Measurements from ENCODE around the gene AOAH.

The AOAH gene

DNA sequence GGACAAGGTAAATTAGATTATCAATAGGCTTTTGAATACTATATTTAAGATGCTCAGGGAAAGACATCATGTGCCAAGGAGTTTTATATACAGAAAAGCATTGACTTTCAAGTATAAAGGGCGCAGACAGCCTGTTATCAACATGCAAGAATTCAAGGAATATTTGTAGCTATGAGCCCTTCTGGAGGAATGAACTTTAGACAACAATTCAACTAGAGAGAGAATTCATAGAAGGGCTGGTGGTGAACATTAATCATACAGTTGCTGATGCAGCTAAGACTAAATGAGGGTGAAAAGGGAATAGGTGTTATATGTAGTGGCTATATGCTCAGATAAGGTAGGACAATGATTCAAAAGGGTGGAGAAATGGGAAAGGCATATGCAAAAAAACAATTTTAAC lies 41.2 kb downstream of the AOAH start:
- ATAC-seq: no peak
- TF ChIP-seq ZNF8 (CRISPR knock-in tag; IDR thresholded peaks at IDR 0.05) (no peak), ZNF70 (CRISPR knock-in tag; IDR thresholded peaks at IDR 0.05) (no peak), TOX (CRISPR knock-in tag; IDR thresholded peaks at IDR 0.05; ENCODE audit: borderline replicate concordance) (no peak), OSR1 (CRISPR knock-in tag; IDR thresholded peaks at IDR 0.05) (no peak), ZNF565 (CRISPR knock-in tag; conservative IDR thresholded peaks at IDR 0.05; ENCODE audit: low read depth) (no peak), CSDC2 (CRISPR knock-in tag; IDR thresholded peaks at IDR 0.05) (no peak), RARB (CRISPR knock-in tag; IDR thresholded peaks at IDR 0.05) (no peak), GLIS3 (CRISPR knock-in tag; IDR thresholded peaks at IDR 0.05) (no peak), PPARA (CRISPR knock-in tag; IDR thresholded peaks at IDR 0.05; ENCODE audit: borderline replicate concordance) (no peak), ISL1 (CRISPR knock-in tag; IDR thresholded peaks at IDR 0.05) (no peak), ZFP30 (CRISPR knock-in tag; IDR thresholded peaks at IDR 0.05) (no peak)
- TF ChIP-seq, protein P1, sequence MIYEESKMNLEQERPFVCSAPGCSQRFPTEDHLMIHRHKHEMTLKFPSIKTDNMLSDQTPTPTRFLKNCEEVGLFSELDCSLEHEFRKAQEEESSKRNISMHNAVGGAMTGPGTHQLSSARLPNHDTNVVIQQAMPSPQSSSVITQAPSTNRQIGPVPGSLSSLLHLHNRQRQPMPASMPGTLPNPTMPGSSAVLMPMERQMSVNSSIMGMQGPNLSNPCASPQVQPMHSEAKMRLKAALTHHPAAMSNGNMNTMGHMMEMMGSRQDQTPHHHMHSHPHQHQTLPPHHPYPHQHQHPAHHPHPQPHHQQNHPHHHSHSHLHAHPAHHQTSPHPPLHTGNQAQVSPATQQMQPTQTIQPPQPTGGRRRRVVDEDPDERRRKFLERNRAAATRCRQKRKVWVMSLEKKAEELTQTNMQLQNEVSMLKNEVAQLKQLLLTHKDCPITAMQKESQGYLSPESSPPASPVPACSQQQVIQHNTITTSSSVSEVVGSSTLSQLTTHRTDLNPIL (CRISPR knock-in tag; IDR thresholded peaks at IDR 0.05; ENCODE audit: low read depth): no peak
- TF ChIP-seq, protein P2, sequence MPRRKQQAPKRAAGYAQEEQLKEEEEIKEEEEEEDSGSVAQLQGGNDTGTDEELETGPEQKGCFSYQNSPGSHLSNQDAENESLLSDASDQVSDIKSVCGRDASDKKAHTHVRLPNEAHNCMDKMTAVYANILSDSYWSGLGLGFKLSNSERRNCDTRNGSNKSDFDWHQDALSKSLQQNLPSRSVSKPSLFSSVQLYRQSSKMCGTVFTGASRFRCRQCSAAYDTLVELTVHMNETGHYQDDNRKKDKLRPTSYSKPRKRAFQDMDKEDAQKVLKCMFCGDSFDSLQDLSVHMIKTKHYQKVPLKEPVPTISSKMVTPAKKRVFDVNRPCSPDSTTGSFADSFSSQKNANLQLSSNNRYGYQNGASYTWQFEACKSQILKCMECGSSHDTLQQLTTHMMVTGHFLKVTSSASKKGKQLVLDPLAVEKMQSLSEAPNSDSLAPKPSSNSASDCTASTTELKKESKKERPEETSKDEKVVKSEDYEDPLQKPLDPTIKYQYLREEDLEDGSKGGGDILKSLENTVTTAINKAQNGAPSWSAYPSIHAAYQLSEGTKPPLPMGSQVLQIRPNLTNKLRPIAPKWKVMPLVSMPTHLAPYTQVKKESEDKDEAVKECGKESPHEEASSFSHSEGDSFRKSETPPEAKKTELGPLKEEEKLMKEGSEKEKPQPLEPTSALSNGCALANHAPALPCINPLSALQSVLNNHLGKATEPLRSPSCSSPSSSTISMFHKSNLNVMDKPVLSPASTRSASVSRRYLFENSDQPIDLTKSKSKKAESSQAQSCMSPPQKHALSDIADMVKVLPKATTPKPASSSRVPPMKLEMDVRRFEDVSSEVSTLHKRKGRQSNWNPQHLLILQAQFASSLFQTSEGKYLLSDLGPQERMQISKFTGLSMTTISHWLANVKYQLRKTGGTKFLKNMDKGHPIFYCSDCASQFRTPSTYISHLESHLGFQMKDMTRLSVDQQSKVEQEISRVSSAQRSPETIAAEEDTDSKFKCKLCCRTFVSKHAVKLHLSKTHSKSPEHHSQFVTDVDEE (CRISPR knock-in tag; IDR thresholded peaks at IDR 0.05): no peak
- TF ChIP-seq, protein P3, sequence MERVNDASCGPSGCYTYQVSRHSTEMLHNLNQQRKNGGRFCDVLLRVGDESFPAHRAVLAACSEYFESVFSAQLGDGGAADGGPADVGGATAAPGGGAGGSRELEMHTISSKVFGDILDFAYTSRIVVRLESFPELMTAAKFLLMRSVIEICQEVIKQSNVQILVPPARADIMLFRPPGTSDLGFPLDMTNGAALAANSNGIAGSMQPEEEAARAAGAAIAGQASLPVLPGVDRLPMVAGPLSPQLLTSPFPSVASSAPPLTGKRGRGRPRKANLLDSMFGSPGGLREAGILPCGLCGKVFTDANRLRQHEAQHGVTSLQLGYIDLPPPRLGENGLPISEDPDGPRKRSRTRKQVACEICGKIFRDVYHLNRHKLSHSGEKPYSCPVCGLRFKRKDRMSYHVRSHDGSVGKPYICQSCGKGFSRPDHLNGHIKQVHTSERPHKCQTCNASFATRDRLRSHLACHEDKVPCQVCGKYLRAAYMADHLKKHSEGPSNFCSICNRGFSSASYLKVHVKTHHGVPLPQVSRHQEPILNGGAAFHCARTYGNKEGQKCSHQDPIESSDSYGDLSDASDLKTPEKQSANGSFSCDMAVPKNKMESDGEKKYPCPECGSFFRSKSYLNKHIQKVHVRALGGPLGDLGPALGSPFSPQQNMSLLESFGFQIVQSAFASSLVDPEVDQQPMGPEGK (CRISPR knock-in tag; IDR thresholded peaks at IDR 0.05; ENCODE audit: borderline replicate concordance): no peak
- TF ChIP-seq, protein P4, sequence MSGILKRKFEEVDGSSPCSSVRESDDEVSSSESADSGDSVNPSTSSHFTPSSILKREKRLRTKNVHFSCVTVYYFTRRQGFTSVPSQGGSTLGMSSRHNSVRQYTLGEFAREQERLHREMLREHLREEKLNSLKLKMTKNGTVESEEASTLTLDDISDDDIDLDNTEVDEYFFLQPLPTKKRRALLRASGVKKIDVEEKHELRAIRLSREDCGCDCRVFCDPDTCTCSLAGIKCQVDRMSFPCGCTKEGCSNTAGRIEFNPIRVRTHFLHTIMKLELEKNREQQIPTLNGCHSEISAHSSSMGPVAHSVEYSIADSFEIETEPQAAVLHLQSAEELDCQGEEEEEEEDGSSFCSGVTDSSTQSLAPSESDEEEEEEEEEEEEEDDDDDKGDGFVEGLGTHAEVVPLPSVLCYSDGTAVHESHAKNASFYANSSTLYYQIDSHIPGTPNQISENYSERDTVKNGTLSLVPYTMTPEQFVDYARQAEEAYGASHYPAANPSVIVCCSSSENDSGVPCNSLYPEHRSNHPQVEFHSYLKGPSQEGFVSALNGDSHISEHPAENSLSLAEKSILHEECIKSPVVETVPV (CRISPR knock-in tag; IDR thresholded peaks at IDR 0.05): no peak
- TF ChIP-seq, protein P5, sequence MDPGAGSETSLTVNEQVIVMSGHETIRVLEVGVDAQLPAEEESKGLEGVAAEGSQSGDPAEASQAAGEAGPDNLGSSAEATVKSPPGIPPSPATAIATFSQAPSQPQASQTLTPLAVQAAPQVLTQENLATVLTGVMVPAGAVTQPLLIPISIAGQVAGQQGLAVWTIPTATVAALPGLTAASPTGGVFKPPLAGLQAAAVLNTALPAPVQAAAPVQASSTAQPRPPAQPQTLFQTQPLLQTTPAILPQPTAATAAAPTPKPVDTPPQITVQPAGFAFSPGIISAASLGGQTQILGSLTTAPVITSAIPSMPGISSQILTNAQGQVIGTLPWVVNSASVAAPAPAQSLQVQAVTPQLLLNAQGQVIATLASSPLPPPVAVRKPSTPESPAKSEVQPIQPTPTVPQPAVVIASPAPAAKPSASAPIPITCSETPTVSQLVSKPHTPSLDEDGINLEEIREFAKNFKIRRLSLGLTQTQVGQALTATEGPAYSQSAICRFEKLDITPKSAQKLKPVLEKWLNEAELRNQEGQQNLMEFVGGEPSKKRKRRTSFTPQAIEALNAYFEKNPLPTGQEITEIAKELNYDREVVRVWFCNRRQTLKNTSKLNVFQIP (CRISPR knock-in tag; IDR thresholded peaks at IDR 0.05; ENCODE audit: borderline replicate concordance, low read depth): no peak

DNA sequence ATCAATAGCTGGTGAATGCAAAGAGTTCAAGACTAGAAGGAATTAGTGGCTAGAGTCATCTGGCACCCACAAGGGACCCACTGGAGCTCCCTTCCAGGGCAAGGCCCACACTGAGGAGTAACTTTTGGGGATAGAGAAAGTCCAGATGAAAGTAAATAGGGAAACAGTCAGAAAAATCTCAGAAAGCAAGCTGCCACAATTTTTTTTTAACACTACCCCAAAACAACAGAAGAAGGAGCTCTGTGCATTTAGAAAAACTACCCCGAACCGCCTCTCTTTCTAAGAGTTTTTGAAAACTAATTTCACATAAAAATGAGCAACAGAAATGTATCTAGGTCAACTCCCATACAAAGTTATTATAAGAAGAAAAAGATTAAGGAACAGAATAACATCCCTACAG lies 42.2 kb downstream of the AOAH start:
- TF ChIP-seq RARB (CRISPR knock-in tag; IDR thresholded peaks at IDR 0.05) (no peak), ESRRG (CRISPR knock-in tag; IDR thresholded peaks at IDR 0.05) (no peak), GLIS3 (CRISPR knock-in tag; IDR thresholded peaks at IDR 0.05) (no peak), ZFP30 (CRISPR knock-in tag; IDR thresholded peaks at IDR 0.05) (no peak), SNAI2 (CRISPR knock-in tag; IDR thresholded peaks at IDR 0.05) (no peak)
- TF ChIP-seq, protein P1 (CRISPR knock-in tag; IDR thresholded peaks at IDR 0.05; ENCODE audit: low read depth): no peak
- TF ChIP-seq, protein P2 (CRISPR knock-in tag; IDR thresholded peaks at IDR 0.05): no peak
- no peak for ATAC-seq

Data from SK-N-SH treated with all-trans-retinoic acid at 6 μM for 48 hours (cell line).